Inflammatory macrophage treated with lipopolysaccharide for 4 hours (primary cell): ENCODE results near the gene LIPC.

ENCODE experiments used
- DNase-seq: peaks from one replicate; pipeline ENCODE4 v3.0.0-alpha.2; 2020

Gene LIPC

GRCh38 chr15:58561321-58561720, 129.5 kb downstream of the LIPC start:
- DNase-seq: no peak

DNA sequence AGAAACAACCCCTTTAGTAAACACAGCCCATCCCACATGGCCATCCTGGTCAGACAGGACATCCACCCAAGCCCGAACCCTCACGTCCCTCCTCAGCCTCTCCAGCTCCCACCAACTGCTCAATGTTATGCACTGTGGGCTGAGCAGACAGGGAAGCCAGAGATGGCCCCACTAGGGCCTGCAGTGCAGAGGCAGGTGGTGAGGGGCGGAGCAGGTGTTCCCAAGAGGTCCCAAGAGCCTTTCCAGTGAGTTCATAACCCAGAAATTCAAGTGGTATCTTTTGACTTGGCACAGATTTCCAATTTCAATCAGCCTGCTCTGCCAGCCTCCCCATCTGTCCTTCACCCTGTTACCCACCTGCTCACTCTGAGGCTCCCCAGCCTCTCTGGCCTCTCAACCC, 130.3 kb downstream of the LIPC start:
- DNase-seq: no peak

DNA sequence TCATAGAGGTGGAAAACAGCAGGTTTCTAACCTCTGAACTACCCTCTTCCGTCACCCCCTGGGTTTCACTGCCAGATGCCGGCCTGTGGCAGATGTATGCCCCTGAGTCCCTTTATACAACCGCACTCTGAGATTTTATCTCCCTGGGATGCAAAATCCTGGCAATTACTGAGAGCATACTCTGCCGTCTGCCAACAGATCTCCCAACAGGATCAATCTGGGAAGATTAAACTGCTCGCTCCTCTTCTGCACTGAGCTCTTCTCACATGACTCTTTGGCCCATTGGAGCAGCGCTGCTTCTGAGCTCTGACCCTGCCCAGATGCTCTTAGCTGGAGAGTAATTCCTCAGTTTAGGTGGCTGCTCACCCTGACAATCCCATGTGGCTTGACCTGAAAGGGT, 133.2 kb downstream of the LIPC start:
- DNase-seq: no peak

DNA sequence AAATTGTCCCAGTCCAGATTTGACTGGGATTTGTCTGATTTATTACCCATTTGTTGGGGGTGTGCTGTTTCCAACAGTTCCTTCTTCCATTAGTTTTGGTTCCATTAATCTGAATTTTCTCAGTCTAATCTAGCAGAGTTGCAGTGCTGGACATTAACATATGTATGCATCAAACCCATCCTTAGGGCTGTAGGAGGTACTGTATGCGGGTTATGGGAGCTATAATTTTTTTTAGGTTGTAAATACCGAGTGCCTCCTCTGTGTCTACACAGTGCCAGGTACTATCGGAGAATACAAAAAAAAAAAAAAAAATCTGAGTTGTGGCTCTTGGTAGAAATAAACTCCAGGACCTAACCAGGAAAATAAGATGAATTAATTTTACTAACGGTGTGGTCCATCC, 133.8 kb downstream of the LIPC start:
- no peak for DNase-seq

- DNase-seq: no peak
Measured at GRCh38 chr15:58566029-58566428, 134.2 kb downstream of the LIPC start.

GRCh38 chr15:58568157-58568571, 136.4 kb downstream of the LIPC start:
- peak; percentile 68 for DNase-seq

DNA sequence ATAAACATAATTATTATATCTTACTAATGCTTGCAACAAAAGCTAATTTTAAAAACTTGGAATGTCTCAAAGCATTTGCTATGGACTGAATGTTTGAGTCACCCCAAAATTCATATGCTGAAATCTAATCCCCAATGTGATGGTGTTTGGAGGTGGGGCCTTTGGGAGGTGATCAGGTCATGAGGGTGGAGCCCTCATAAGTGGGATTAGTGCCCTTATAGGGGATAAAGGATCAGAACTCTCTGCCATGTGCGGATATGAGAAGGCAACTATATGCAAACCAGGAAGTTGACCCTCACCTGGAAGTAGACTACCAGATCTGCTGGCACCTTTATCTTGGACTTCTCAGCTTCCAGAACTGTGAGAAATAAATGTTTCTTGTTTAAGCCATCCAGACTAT, 137.7 kb downstream of the LIPC start:
- no peak for DNase-seq

- DNase-seq: no peak
Measured at GRCh38 chr15:58571491-58571890, 139.7 kb downstream of the LIPC start.

DNA sequence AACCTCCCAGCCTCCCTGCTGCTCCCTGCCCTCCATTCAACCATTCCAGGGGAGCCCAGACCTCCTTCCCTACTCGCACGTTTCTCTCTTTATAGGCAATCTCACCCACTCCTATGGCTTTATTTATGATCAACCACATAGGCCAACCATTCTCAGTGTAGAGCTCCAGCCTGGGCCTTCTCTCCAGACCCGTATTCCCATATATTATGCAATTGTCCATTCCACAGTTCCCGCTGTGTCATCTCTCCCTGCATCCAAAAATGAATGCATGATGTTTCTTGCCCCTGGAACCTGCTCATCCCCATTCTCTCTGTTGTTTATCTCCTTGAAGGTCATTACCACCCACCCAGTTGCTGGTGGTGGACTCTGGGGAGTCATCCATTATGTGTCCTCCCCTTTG, 140.7 kb downstream of the LIPC start:
- DNase-seq: no peak

- no peak for DNase-seq
Measured at GRCh38 chr15:58573270-58573669, 141.5 kb downstream of the LIPC start.

DNA sequence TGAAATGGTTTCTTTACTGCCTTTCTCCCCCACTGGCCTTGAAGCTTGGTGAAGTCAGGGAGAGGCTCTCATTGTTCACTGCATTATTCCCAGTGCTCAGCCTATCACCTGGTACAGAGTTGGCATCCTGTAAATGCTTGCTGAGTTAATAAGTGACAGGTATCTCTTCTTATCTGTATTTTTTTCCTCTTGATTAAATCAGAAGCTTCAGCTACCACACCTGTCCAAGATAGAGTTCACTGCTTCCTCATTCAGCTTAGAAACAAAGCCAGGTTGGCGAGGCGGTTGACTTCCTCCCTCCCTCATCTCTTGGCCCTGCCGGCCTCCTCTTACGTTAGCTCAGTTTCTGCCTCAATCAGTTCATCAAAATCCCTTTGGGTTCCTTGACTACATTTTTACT, 142.8 kb downstream of the LIPC start:
- no peak for DNase-seq

- no peak for DNase-seq
Measured at GRCh38 chr15:58575045-58575786, 143.4 kb downstream of the LIPC start.

DNA sequence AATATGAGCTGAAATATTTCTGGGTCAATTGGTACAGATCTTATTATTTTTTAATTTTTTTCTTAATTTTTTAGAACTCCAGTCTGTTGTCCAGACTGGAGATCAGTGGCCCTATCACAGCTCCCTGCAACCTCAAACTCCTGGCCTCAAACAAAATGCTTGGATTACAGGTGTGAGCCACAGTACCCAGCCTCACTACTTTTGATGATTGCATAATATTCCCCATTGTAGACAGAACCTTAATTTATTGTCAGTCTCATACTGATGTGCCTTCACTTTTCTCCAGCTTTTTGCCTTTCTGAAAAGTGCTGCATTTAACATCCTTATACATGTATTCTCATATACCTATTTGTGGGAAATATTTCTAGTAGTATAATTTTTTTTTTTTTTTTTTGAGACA, 144.9 kb downstream of the LIPC start:
- DNase-seq: no peak

GRCh38 chr15:58582160-58582559, 150.4 kb downstream of the LIPC start:
- peak; percentile 61 for DNase-seq

GRCh38 chr15:58583171-58583908, 151.5 kb downstream of the LIPC start:
- DNase-seq: peak; percentile 73

DNA sequence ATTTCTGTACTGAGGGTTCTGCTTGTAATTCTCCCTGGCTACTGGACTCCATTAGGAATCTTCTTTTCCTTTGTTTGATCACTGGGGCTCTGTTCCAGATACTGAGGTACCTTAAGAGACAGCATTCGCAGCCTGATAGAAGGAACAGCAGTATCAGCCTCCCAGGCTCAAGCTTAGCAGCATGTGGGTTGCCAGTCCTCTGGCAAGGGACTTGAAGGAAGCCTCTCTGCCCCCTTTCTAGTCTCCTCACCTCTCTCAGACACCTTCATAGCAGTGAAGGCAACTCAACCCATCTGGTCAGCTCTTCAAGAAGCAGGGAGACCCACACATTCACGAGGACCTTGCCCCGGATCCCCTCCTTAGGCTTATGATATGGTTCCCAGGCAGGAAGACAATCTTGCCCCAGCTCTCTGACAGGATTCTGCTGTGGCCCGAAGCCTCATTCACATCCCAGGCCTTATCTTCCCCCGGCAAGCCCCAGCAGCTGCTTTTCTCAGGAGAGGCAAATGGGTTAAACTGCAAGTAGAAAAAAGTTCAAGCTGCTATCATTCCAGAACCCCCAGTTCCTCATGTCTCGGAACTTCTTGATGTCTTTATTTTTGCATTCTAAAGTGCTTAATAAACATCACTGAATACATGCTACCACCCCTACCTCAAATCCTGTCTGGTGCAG, 153.1 kb downstream of the LIPC start:
- DNase-seq: no peak

GRCh38 chr15:58585693-58586443, 154.1 kb downstream of the LIPC start:
- no peak for DNase-seq

GRCh38 chr15:58587486-58587885, 155.7 kb downstream of the LIPC start:
- DNase-seq: no peak

DNA sequence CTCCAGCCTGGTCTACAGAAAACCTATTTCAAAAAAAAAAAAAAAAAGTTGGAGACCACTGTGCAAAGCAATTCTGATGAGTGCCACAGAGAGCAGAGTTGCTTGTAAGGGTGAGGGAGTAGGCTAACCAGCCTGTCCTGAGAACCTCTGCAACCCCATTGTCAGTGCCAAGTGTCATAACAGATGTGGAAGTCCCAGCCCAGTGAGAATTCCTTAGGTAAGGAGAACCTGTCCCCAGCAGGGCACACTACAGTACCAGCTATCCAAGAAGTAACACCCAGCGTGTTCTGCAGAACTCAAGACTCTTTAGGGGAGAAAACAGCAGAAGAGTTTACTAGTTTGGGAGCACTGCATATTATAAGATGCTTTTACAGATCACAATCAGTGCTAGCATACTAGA, 156.3 kb downstream of the LIPC start:
- DNase-seq: no peak

DNA sequence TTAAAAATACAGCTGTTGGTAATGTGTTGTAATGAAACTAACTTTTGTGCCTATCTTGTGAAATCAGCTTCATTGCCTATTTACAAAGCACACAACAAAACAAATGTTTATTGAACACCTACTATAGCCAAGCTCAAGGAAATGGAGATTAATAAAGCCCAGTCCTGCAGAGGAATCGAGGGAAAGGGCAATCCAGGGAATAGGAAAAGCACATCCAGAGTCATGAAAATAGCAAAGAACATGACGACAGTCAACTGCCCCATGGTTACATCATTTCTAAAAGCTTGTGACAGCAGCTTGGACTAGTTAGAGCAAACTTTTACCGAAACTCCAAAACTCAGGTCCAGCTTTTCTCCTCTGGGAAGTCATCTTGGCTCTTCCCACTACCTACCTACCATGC, 157.3 kb downstream of the LIPC start:
- DNase-seq: no peak

- DNase-seq: no peak
Measured at GRCh38 chr15:58590236-58590635, 158.4 kb downstream of the LIPC start.

GRCh38 chr15:58590926-58591325, 159.1 kb downstream of the LIPC start:
- no peak for DNase-seq

- DNase-seq: peak; percentile 31
Measured at GRCh38 chr15:58593870-58594269, 162.1 kb downstream of the LIPC start.
